GM19238 (cell line): Measurements from ENCODE around the gene CHRNA5.
"Not testable (repeated sequence)": the region's sequence is repeated elsewhere in the genome, so short reads cannot be mapped to it uniquely, and the experiment has no call there.

Experiments
- DNase-seq: peaks from one replicate; pipeline ENCODE4 v3.0.0; 2011; ENCODE audit warnings: low spot score; ENCODE audit not compliant: insufficient read length

The CHRNA5 gene

DNA sequence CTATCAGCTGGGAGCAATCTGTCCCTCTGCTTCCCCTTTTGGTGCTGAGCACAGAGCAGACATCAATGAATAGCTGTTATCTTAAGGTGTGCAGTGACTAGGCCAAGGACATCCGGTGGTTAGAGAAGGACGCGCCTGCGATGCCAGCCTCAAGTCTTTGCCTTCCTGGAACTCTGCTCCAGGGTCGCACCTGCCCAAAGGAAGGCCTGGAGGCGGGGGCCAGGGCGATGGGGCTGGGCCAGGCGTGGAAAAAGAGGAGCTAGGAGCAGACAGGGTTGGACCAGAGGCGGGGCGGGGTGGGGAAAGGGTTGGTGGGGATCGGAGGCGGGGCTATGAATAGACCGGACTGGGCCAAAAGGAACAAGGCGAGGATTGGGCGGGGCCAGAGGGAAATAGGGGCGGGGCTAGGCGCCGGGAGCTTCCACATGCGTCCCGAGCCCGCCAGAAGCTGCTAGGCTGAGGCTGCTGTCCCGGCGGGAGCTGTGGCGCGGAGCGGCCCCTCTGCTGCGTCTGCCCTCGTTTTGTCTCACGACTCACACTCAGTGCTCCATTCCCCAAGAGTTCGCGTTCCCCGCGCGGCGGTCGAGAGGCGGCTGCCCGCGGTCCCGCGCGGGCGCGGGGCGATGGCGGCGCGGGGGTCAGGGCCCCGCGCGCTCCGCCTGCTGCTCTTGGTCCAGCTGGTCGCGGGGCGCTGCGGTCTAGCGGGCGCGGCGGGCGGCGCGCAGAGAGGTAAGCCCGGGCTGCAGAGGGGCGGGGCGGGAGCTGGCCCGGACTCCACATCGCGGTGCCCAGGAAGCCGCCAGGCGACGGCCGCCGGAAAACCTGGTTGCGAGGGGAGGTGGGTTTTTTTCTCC lies at the start of gene CHRNA5:
Gene CHRNA5, plus strand, starts transcription at position 424 of the 854 bp plus-strand sequence. Its CDS starts 200 bp downstream, at position 624.
- DNase-seq: peak; percentile 83

DNA sequence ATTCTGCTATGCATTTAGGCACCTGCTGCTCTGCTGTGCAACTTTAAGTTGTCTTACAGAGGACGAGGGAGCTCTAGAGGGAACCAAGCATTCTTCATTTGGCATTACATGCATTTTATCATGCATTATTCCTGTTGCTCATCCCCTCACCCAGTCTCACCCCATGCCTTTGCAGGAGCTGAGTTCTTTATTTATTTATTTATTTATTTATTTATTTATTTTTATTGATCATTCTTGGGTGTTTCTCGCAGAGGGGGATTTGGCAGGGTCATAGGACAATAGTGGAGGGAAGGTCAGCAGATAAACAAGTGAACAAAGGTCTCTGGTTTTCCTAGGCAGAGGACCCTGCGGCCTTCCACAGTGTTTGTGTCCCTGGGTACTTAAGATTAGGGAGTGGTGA lies 45.3 kb upstream of the CHRNA5 start:
- not testable (repeated sequence) for DNase-seq

DNA sequence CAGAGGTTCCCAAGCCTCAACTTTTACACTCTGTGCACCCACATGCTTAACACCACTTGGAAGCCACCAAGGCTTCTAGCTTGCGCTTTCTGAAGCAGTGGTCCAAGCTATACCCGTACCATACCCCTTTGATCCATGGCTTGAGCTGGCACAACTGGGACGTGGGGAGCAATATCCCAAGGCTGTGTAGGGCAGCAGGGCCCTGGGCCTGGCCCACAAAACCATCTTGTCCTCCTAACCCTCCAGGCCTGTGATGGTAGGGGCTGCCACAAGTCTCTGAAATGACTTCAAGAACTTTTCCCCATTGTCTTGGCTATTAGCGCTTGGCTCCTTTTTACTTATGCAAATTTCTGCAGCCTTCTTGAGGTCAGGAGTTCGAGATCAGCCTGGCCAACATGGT lies 41.1 kb upstream of the CHRNA5 start:
- no peak for DNase-seq

DNA sequence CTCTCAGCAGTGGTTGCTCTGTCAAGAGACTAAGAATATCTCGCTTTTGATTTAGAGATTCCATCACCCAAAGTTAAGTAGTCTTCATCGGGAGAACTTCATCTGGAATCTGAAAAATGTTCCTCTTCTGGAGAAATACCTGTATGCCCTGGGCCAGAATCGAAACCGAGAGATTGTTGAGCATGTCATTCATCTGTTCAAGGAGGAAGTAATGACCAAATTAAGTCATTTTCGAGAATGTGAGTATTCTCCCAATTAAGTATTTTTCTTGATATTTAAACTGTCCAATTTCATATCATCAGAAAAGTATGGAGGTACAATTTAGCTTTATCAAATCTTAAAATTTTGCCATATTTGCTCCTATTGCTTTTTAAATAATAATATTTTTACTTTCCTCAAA lies 38.0 kb upstream of the CHRNA5 start:
- no peak for DNase-seq

DNA sequence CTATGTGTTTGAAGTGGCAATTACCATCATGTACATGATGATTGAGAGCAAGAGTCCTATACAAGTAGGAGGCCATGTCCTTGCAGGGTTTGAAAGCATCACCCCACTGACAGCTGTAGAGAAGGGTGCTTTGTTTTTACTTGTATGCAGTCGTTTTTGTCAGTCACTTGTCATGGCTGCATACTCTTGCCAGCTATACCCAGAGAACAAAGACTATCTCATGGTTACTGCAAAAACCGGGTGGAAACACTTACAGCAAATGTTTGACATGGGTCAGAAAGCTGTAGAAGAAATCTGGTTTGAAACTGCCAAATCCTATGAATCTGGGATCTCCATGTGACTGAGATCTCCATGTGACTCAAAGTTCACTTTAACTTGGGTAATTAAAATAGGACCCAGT lies 32.0 kb upstream of the CHRNA5 start:
- no peak for DNase-seq

DNA sequence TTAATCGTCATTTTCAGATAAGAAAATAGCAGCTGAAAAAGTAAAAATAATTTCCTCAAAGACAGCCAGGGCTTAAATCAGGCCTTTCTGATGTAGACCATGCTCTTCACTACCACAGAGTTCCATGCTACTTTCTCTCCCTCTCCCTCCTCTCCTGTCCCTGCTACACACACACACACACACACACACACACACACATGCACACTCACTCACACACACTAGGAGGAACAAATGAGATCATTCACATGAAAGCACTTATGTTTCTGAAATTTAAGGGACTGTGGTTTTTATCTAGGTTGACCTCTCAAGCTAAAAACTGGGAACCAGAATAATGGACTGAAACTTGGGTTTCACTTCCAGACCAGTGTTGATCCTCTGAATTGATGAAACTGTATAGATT lies 29.2 kb upstream of the CHRNA5 start:
- no peak for DNase-seq

DNA sequence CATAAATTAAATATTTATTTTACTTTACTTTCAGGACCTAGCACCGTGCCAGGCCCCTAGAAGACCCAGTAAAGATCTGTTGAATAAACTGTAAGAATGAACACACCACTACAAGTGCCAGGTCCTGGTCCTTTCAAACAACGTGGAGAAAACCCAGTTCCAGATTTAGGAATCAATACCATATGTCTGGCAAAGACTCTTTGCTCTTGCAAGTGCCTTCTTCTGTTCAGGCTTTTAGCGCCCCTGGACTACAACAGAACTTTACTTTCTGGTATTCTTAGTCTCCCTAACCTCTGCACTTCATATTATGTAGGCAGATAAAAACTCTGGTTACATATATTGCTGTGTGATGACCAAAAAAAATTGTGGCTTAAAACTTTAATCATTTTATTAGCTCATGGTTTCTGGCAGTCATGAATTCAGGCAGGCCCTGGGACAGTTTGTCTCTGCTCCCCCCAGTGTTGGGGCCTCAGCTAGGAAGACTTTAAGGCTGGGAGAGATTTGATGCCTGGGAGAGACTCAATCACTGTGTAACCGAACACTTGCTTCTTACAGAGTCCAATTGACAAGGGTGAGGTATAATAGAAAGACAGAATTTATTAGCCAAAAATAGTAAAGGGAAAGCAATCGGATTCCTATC lies 27.9 kb upstream of the CHRNA5 start:
- DNase-seq: no peak

DNA sequence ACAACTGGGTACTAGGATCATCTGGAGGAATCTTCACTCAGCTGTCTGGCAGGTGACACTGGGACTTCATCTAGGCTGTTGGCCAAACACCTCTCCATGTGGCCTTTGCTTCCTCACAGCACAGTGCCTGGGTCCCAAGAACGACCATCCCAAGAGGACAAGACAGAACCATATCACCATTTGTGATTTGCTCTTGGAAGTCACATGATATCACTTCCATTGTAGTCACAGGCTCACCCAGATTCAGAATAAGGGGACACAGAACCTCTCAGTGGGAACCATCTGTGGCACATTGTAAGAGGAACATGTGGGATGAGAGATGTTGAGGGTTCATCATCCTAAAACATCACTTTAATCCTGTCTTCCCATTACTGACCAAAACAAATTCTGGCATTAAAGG lies 27.0 kb upstream of the CHRNA5 start:
- no peak for DNase-seq

DNA sequence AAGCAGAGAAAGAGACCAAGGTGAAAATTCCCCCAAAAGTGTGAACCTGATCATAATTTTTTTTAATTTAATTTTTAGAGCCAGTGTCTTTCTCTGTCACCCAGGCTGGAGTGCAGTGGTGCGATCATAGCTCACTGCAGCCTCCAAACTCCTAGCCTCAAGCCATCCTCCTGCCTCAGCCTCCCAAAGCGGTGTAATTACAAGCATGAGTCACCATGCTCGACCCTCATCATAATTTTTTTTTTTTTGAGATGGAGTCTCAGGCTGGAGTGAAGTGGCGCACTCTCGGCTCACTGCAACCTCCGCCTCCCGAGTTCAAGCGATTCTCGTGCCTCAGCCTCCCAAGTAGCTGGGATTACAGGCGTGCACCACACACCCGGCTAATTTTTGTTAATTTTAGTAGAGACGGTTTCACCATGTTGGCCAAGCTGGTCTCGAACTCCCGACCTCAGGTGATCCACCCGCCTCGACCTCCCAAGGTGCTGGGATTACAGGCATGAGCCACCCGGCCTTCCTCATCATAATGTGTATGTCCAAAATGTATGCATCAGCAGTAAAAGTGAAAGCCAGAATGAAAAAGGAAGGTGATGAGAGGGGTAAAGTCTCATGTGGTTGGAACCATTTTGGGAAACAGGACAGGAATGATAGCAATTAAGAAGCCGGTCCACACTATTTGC lies 25.7 kb upstream of the CHRNA5 start:
- not testable (repeated sequence) for DNase-seq

DNA sequence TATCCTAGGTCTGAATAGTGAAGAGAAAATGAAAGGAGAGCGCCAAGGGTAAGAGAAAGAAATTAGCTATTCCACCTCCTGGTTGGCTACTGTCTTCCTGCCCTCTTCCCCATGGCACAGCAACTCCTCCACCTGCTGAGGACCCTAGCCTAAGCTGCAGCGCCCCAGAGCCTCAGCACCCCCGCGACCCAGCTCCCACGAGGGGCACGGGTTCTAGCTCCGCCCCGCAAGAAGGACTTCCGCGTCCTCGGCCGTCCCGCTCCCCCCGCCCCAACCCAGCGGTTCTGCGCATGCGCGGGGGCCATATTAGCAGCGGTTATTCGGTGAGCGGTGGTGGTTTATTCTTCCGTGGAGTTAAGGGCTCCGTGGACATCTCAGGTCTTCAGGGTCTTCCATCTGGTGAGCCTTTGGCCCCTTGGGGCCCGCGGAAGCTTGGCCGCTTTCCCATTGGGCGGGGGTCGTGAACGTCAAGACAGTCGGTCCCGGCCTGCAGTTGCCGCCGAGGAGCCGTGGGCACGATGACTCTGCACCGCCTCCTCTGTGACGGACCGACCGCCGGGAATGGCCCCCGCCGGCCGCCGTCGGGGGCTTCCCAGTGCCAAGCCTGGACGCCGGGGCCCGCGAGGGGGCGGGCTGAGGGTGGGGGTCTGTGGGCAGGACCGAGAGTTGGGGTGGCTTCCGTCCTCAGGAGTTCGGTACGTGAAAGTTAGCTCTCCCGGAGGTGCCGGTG lies 25.0 kb upstream of the CHRNA5 start, which contains the start of gene PSMA4:
Gene PSMA4, plus strand, starts transcription at position 304 of the 730 bp plus-strand sequence. CDS start 1,484 bp downstream, outside the sequence.
- peak; percentile 87 for DNase-seq

DNA sequence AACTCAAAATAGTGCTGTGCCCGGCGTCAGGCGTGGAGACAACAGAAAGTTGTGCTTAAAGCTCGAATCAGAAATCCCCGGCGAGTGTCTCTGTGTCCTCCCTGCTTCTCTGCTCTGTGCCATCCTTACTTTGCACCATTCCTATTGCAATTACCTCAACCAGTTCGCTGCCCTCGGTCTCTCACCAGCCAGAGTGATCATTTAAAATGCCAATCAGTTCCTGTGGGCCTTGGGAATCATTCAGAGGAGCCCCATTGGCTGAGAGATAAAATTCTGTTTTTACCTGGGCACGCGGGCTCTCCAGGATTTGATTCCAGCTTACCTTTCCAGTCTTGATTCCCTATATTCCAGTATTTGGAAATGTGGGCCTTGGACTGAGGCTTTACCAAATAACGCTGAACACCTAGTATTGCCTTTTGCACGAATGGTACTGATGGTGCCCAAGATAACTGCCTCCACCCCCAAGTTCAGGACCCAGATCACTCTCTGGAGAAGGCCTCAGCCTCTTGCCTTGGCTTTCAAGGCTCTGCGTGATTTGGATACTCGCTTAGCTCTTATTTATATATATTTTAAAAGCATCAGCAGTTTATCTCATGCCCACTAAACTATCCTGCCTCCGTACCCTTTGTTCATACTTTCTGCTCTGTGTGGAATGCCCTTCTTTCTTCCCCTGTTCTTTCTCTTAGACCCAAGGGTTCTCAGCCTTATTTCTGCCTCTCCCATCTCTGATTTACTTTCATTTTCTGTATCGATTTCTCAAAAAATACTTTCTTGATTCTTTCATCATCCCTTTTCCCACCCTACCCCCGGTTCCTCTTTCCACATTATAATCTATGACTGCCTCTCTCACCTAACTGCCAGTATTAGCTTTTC lies 24.2 kb upstream of the CHRNA5 start:
- no peak for DNase-seq

DNA sequence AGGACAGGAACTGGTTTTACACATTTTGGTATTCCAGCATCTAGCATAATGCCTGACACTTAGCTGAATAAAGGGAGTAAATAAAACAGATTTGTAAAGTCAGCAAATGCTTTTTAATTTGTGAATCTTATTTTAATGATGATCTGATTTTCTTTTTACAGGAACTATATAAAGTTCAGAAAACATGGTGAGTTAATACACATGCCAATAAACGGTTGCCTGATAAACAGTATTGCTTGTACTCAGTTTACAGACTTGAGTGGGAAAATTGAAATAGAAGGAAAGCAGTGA lies 23.6 kb upstream of the CHRNA5 start:
- DNase-seq: no peak

DNA sequence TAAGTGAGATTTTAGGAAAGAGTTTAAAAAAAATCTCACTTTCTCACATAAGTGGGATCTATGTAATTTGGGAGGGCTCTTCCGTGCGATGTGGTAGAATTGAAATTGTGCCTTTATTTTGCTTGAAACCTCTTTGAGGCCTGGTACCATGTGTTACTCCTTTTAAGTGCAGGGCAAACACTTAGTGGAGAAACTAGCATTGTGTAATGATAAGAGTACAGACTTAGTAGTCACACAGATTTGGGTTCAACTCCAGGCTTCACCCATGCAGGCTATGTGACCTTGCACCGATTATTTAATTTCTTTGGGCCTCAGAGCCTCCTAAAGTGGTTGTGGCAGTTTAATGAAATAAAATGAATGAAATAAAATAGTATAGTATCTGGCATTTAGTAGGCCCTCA lies 22.7 kb upstream of the CHRNA5 start:
- no peak for DNase-seq

DNA sequence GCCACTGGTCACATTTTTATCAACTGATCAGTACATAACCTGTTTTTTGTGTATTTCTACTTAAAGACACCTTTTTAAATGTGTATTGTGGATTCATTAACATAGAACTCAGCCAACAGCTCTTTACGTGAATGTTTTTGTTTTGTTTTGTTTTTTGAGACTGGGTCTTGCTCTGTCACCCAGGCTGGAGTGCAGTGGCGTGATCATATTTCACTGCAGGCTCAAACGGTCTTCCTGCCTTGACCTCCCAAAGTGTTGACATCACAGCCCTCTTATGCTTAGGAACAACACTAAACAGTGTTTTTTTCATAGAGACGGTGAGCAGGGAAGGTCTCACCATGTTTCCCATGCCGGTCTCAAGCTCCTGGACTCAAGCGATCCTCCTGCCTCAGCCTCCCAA lies 15.1 kb upstream of the CHRNA5 start:
- DNase-seq: no peak

DNA sequence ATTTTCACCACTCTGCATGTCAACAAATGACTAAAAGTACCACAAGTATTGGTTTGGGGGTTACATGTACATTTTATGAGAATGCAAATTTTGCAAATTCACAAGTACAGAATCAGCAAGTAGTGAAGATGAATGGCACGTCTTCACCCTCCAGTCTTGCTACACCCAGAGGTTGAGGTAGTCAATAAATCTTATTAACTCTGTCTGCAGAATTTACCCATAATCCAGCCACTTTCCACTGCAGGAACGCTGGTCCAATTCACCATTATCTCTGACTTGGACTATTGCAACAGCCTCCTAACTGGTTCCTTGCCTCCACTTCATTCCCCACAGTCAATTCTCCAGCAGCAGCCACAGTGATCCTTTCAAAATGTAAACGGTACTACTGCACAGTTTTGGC lies 14.5 kb upstream of the CHRNA5 start:
- no peak for DNase-seq

DNA sequence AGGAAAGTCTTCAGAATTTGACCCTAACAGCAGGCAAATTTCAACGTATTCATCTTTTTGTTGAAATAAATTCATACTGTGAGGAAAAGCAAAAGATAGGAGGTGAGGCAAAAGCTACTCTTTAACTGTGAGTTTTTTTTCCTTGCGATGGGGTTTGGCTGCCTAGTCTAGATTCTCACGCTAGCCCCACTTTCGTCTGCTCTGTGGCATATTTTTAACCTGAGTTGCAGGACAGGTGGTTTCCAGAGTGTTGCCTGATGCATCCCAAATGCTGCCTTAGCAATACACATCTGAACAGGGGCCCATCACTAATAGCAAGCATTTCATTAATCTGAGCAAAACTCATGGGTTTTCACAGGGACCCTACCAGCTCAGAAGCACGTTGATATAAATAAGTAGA lies 13.4 kb upstream of the CHRNA5 start:
- no peak for DNase-seq

DNA sequence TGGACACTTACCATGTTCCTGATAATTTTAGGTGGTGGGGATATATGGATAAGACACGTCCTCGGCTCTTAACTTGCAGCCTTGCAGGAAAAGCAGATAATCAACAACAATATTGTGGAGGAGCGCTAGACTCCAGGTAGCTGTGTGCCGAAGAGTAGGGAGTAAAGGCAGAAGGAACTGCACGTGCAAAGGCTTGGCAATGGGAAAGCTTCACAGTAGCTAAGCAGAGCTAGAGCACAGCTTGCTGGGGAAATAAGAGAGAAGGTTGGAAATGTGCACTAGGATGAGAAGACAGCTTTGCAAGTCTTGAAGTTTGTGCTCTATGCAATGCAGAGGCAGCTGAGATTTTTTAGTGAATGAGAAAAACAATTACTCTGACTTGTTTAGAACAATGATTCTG lies 12.7 kb upstream of the CHRNA5 start:
- DNase-seq: no peak

DNA sequence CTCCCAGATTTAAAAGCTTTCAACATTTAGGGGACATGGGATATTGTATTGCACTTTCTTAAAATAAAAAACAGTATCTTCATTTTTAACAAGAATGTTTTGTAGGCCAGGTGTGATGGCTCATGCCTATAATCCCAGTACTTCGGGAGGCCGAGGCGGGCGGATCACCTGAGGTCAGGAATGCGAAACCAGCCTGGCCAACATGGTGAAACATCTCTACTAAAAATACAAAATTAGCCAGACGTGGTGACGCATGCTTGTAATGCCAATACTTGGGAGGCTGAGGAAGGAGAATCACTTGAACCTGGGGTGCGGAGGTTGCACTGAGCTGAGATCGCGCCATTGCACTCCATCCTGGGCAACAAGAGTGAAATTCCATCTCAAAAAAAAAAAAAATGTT lies 5.1 kb upstream of the CHRNA5 start:
- DNase-seq: not testable (repeated sequence)

DNA sequence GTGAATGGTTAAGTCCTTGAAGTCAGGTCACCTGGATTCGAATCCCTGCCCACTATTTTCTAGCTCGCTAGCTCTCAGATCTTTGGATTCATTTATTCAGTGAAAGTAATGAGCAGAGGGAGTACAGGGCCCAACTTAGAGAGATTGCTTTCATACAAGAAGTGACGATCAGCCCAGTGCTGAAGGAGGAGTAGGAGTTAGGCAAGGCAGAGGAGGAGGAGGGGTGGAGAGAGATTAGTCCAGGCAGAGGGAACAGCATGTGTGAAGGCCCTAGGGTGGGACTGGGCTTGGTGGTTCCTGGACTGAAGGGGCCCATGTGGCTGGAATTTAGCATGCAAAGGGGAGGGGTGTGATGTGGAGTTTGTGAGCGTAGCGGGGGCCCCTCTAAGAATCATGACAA lies 3.8 kb upstream of the CHRNA5 start:
- no peak for DNase-seq

DNA sequence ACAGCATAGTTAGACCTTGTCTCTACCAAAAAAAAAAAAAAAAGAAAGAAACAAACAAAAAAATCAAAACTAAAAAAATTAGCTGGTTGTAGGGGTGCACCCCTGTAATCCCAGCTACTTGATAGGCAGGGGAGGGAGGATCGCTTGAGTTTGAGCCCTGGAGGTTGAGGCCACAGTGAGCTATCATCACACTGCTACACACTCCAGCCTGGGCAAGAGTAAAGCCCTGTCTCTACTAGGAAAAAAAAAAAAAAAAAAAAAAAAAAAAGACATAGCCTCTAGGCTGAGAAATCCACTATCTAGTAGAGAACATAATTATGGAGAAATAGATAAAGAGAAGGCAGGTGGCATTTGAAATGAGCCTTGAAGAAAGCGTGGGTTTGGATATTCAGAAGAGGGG lies 2.2 kb upstream of the CHRNA5 start:
- DNase-seq: no peak

DNA sequence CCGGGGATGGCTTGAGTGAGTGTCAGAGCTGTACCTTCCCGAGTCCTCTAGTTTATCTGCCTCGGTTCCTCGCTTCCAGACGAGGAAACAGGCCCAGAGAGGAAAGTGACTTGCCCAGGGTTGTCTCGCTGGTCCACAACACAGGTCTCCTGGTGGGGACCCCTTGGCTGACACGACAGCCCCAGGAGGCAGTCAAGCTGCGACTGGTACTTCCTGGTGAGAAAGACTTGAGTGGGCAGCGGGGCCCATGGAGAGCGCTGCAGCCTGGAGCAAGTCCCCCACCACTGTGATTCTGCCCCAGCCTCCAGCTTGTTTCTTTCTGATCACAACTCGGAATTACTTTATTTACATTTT lies 600 bp upstream of the CHRNA5 start:
- no peak for DNase-seq
